ENCODE results near the gene SLC39A11.

DNA sequence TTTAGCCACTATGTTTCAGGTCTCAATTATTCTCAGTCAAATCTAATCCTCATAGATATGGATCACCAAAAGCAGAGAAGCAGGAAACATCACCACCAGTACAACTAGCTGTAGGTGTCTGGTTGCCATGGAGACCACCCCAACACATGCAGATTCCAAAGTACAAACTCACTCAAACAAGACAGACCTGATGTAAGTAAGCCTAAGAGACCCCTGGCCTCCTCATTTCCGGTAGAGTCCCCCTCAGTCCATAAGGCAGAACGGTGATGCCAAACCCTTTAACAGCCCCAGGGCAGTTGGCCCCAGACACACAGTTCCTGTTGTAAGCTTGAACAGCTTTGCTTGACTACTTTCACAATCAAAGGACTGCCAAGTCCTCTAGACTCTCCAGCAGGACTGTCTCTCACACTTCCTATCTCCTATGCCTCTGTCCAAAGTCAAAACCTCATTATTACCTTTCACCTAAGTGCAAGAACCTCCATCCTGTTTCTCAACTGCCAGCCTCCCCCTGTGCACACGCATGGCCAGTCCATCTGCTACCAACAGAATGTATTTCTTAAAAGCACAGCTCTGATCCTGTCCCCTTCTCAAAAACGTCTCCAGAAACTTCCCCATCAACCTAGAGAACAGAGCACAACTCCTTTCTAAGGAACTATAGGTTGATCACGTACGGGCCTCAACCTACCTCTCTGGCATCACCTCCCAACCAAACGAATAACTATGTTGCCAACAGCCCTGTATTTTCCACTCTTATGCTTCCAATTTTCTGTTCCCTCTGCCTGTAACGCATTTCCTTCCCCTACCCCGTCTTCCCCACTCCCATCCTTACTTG lies 23.9 kb downstream of the SLC39A11 start:
- TF ChIP-seq, protein P1, sequence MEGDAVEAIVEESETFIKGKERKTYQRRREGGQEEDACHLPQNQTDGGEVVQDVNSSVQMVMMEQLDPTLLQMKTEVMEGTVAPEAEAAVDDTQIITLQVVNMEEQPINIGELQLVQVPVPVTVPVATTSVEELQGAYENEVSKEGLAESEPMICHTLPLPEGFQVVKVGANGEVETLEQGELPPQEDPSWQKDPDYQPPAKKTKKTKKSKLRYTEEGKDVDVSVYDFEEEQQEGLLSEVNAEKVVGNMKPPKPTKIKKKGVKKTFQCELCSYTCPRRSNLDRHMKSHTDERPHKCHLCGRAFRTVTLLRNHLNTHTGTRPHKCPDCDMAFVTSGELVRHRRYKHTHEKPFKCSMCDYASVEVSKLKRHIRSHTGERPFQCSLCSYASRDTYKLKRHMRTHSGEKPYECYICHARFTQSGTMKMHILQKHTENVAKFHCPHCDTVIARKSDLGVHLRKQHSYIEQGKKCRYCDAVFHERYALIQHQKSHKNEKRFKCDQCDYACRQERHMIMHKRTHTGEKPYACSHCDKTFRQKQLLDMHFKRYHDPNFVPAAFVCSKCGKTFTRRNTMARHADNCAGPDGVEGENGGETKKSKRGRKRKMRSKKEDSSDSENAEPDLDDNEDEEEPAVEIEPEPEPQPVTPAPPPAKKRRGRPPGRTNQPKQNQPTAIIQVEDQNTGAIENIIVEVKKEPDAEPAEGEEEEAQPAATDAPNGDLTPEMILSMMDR (conservative IDR thresholded peaks at IDR 0.05; ENCODE audit: low read length), result no peak
- no peak for TF ChIP-seq EZH2phosphoT487 (IDR thresholded peaks at IDR 0.05; ENCODE audit: borderline replicate concordance, low read depth, low read length)

Measured in OCI-LY7 (cell line).